Measurements from ENCODE around the gene JAG2.

- TF ChIP-seq POLR2A (IDR thresholded peaks at IDR 0.05) = no peak
- TF ChIP-seq CTCF (IDR thresholded peaks at IDR 0.05) = no peak
Observed at GRCh38 chr14:105206873-105207272, 38.3 kb upstream of the JAG2 start.
